SK-N-SH treated with all-trans-retinoic acid at 6 μM for 48 hours (cell line): ENCODE measurements around the gene PRR12.

Source experiments
- ATAC-seq: fragments of 200-7000 bp; cut with Tn5 transposase; 3 replicates; pipeline ENCODE4 v1.9.1; 2020; ENCODE audit warnings: mild to moderate bottlenecking, moderate library complexity
- BACH2 ChIP-seq: fragments of 250-450 bp; sonication (Bioruptor Pico); IDR thresholded peaks from 2 replicates; pipeline ENCODE4 v1.9.0; 2021; ENCODE audit warnings: mild to moderate bottlenecking, borderline replicate concordance
- CSDC2 ChIP-seq: fragments of 250-450 bp; sonication (Bioruptor Pico); IDR thresholded peaks from 2 replicates; pipeline ENCODE4 v1.5.0; 2020; ENCODE audit warnings: mild to moderate bottlenecking, moderate library complexity
- ESRRG ChIP-seq: fragments of 250-450 bp; sonication (Bioruptor Pico); IDR thresholded peaks from 2 replicates; pipeline ENCODE4 v1.6.1; 2021; ENCODE audit warnings: mild to moderate bottlenecking
- GLIS3 ChIP-seq: fragments of 250-450 bp; sonication (Bioruptor Pico); IDR thresholded peaks from 2 replicates; pipeline ENCODE4 v1.5.0; 2020; ENCODE audit warnings: mild to moderate bottlenecking, moderate library complexity
- ISL1 ChIP-seq: fragments of 250-450 bp; sonication (Bioruptor Pico); IDR thresholded peaks from 2 replicates; pipeline ENCODE4 v2.1.2; 2022; ENCODE audit warnings: mild to moderate bottlenecking, moderate library complexity
- PPARA ChIP-seq: fragments of 250-450 bp; sonication (Bioruptor Pico); IDR thresholded peaks from 2 replicates; pipeline ENCODE4 v1.5.0; 2020; ENCODE audit warnings: mild to moderate bottlenecking, borderline replicate concordance
- RARB ChIP-seq: fragments of 250-450 bp; sonication (Bioruptor Pico); IDR thresholded peaks from 2 replicates; pipeline ENCODE4 v1.8.0; 2021; ENCODE audit warnings: mild to moderate bottlenecking, moderate library complexity
- SNAI2 ChIP-seq: fragments of 250-450 bp; sonication (Bioruptor Pico); IDR thresholded peaks from 2 replicates; pipeline ENCODE4 v1.5.0; 2020; ENCODE audit warnings: mild to moderate bottlenecking, moderate library complexity
- TCF4 ChIP-seq: fragments of 250-450 bp; sonication (Bioruptor Pico); IDR thresholded peaks from 2 replicates; pipeline ENCODE4 v1.8.0; 2021; ENCODE audit warnings: mild to moderate bottlenecking, moderate library complexity, borderline replicate concordance
- TOX ChIP-seq: fragments of 250-450 bp; sonication (Bioruptor Pico); IDR thresholded peaks from 2 replicates; pipeline ENCODE4 v1.8.0; 2021; ENCODE audit warnings: mild to moderate bottlenecking, moderate library complexity, borderline replicate concordance
- ZC3H10 ChIP-seq: fragments of 250-450 bp; sonication (Bioruptor Pico); IDR thresholded peaks from 2 replicates; pipeline ENCODE4 v1.5.1; 2021; ENCODE audit warnings: mild to moderate bottlenecking, moderate library complexity
- ZFP3 ChIP-seq: fragments of 250-450 bp; sonication (Bioruptor Pico); IDR thresholded peaks from 2 replicates; pipeline ENCODE4 v1.5.0; 2020; ENCODE audit warnings: mild to moderate bottlenecking, moderate library complexity
- ZFP30 ChIP-seq: fragments of 450-650 bp; formaldehyde crosslinking; IDR thresholded peaks from 2 replicates; pipeline ENCODE4 v1.5.0; 2022; ENCODE audit warnings: mild to moderate bottlenecking, moderate library complexity
- ZNF565 ChIP-seq: fragments of 450-650 bp; formaldehyde crosslinking; conservative IDR thresholded peaks from 2 replicates; pipeline ENCODE4 v1.5.0; 2020; ENCODE audit warnings: low read depth, mild to moderate bottlenecking, moderate library complexity
- ZNF70 ChIP-seq: fragments of 450-650 bp; formaldehyde crosslinking; IDR thresholded peaks from 2 replicates; pipeline ENCODE4 v1.5.0; 2020; ENCODE audit warnings: mild to moderate bottlenecking, moderate library complexity
- ZNF8 ChIP-seq: fragments of 450-650 bp; formaldehyde crosslinking; IDR thresholded peaks from 2 replicates; pipeline ENCODE4 v1.5.0; 2020; ENCODE audit warnings: mild to moderate bottlenecking, moderate library complexity
- TF ChIP-seq, protein P1 (sequence below): fragments of 250-450 bp; sonication (Bioruptor Pico); IDR thresholded peaks from 2 replicates; pipeline ENCODE4 v1.8.0; 2021; ENCODE audit warnings: low read depth, mild to moderate bottlenecking, moderate library complexity, borderline replicate concordance
- TF ChIP-seq, protein P2 (sequence below): fragments of 250-450 bp; sonication (Bioruptor Pico); IDR thresholded peaks from 2 replicates; pipeline ENCODE4 v1.8.0; 2020; ENCODE audit warnings: mild to moderate bottlenecking, moderate library complexity, borderline replicate concordance
- TF ChIP-seq, protein P3 (sequence below): fragments of 250-450 bp; sonication (Bioruptor Pico); IDR thresholded peaks from 2 replicates; pipeline ENCODE4 v1.5.1; 2021; ENCODE audit warnings: mild to moderate bottlenecking, moderate library complexity
- TF ChIP-seq, protein P4 (sequence below): fragments of 250-450 bp; sonication (Bioruptor Pico); IDR thresholded peaks from 2 replicates; pipeline ENCODE4 v1.5.1; 2020; ENCODE audit warnings: low read depth, mild to moderate bottlenecking, moderate library complexity
- TF ChIP-seq, protein P5 (sequence below): fragments of 250-450 bp; sonication (Bioruptor Pico); IDR thresholded peaks from 2 replicates; pipeline ENCODE4 v1.5.0; 2020; ENCODE audit warnings: mild to moderate bottlenecking, moderate library complexity

The PRR12 gene

DNA sequence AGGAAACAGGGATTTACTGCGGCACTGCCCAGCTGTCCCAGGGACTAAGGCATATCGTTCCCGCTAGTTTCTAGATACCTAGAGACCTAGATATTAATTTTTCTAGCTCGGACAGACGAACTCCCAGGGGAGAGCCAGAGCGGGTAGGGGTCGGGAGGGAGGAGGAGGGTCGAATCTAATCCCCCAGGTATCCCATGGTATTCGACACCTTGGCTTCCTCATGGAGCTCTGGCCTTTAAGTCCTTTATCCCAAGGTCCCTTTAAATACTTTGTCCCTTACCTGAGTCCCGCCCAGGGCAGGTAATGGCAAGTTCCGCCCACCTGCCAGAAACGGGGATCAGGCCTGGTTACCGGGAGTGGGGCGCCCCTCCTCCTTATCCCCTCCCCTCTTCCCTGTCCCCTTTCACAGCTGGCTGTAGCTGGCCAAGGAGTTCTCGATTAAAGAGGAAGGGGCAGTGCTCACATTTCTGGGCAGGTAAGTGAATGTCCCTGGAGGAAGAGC lies 9.9 kb upstream of the PRR12 start, which contains the start of gene PRRG2:
Gene PRRG2 (plus strand): TSS at position 310 of the 502 bp plus-strand sequence. CDS start 1,904 bp downstream, outside the sequence.
- ATAC-seq: no peak
- TF ChIP-seq PPARA (CRISPR knock-in tag) (no peak), TCF4 (CRISPR knock-in tag) (no peak), ZNF8 (CRISPR knock-in tag) (no peak), CSDC2 (CRISPR knock-in tag) (no peak), ZNF70 (CRISPR knock-in tag) (no peak), SNAI2 (CRISPR knock-in tag) (no peak)
- TF ChIP-seq, protein P1, sequence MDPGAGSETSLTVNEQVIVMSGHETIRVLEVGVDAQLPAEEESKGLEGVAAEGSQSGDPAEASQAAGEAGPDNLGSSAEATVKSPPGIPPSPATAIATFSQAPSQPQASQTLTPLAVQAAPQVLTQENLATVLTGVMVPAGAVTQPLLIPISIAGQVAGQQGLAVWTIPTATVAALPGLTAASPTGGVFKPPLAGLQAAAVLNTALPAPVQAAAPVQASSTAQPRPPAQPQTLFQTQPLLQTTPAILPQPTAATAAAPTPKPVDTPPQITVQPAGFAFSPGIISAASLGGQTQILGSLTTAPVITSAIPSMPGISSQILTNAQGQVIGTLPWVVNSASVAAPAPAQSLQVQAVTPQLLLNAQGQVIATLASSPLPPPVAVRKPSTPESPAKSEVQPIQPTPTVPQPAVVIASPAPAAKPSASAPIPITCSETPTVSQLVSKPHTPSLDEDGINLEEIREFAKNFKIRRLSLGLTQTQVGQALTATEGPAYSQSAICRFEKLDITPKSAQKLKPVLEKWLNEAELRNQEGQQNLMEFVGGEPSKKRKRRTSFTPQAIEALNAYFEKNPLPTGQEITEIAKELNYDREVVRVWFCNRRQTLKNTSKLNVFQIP (CRISPR knock-in tag): no peak

DNA sequence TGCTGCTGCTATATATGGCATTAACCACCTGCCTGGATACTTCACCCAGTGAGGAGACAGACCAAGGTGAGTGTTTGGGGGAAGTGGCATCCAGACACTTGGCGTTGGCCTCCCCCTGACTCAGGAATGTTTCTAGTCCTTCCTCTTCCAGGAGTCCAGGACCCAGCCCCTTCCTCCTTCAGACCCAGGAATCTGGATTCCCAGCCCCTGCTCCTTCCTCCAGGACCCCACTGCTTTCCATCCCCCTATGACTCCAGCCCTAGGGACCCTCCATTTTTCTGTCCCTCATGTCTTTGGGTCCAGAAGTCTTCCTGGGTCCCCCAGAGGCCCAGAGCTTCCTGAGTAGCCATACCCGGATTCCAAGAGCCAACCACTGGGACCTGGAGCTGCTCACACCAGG lies 7.7 kb upstream of the PRR12 start:
- no peak for ATAC-seq
- TF ChIP-seq PPARA (CRISPR knock-in tag): no peak
- TF ChIP-seq ESRRG (CRISPR knock-in tag): no peak
- TF ChIP-seq ZC3H10 (CRISPR knock-in tag): no peak
- TF ChIP-seq, protein P2, sequence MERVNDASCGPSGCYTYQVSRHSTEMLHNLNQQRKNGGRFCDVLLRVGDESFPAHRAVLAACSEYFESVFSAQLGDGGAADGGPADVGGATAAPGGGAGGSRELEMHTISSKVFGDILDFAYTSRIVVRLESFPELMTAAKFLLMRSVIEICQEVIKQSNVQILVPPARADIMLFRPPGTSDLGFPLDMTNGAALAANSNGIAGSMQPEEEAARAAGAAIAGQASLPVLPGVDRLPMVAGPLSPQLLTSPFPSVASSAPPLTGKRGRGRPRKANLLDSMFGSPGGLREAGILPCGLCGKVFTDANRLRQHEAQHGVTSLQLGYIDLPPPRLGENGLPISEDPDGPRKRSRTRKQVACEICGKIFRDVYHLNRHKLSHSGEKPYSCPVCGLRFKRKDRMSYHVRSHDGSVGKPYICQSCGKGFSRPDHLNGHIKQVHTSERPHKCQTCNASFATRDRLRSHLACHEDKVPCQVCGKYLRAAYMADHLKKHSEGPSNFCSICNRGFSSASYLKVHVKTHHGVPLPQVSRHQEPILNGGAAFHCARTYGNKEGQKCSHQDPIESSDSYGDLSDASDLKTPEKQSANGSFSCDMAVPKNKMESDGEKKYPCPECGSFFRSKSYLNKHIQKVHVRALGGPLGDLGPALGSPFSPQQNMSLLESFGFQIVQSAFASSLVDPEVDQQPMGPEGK: no peak
- no peak for TF ChIP-seq TCF4 (CRISPR knock-in tag)
- TF ChIP-seq ZFP3: no peak
- no peak for TF ChIP-seq RARB (CRISPR knock-in tag)
- no peak for TF ChIP-seq ZNF565 (CRISPR knock-in tag)

DNA sequence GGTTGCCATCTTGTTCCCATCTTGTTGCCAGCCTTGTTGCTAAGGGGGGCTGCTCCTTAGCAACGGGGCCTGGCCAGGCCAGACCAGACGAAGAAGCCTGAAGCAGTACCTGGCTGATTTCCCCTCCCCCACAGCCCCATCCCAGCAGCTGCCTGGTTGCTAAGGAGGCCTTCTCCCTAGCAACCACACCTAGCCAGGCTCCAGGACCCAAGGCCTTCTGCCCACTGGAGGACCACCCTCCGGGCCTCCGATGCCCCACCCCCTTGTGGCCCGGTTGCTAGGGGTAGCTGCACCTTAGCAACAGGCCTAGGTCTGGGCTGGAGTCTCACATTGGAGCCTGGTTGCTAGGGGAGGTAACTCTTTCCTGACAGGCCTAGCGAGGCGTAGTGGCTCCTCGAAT lies 6.0 kb upstream of the PRR12 start:
- TF ChIP-seq ZNF8 (CRISPR knock-in tag): no peak
- TF ChIP-seq ISL1: no peak
- no peak for TF ChIP-seq ZFP30 (CRISPR knock-in tag)
- no peak for TF ChIP-seq RARB (CRISPR knock-in tag)
- TF ChIP-seq PPARA (CRISPR knock-in tag): no peak
- no peak for TF ChIP-seq ZC3H10 (CRISPR knock-in tag)
- TF ChIP-seq, protein P3, sequence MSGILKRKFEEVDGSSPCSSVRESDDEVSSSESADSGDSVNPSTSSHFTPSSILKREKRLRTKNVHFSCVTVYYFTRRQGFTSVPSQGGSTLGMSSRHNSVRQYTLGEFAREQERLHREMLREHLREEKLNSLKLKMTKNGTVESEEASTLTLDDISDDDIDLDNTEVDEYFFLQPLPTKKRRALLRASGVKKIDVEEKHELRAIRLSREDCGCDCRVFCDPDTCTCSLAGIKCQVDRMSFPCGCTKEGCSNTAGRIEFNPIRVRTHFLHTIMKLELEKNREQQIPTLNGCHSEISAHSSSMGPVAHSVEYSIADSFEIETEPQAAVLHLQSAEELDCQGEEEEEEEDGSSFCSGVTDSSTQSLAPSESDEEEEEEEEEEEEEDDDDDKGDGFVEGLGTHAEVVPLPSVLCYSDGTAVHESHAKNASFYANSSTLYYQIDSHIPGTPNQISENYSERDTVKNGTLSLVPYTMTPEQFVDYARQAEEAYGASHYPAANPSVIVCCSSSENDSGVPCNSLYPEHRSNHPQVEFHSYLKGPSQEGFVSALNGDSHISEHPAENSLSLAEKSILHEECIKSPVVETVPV (CRISPR knock-in tag): no peak
- TF ChIP-seq, protein P4, sequence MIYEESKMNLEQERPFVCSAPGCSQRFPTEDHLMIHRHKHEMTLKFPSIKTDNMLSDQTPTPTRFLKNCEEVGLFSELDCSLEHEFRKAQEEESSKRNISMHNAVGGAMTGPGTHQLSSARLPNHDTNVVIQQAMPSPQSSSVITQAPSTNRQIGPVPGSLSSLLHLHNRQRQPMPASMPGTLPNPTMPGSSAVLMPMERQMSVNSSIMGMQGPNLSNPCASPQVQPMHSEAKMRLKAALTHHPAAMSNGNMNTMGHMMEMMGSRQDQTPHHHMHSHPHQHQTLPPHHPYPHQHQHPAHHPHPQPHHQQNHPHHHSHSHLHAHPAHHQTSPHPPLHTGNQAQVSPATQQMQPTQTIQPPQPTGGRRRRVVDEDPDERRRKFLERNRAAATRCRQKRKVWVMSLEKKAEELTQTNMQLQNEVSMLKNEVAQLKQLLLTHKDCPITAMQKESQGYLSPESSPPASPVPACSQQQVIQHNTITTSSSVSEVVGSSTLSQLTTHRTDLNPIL (CRISPR knock-in tag): no peak
- TF ChIP-seq, protein P5, sequence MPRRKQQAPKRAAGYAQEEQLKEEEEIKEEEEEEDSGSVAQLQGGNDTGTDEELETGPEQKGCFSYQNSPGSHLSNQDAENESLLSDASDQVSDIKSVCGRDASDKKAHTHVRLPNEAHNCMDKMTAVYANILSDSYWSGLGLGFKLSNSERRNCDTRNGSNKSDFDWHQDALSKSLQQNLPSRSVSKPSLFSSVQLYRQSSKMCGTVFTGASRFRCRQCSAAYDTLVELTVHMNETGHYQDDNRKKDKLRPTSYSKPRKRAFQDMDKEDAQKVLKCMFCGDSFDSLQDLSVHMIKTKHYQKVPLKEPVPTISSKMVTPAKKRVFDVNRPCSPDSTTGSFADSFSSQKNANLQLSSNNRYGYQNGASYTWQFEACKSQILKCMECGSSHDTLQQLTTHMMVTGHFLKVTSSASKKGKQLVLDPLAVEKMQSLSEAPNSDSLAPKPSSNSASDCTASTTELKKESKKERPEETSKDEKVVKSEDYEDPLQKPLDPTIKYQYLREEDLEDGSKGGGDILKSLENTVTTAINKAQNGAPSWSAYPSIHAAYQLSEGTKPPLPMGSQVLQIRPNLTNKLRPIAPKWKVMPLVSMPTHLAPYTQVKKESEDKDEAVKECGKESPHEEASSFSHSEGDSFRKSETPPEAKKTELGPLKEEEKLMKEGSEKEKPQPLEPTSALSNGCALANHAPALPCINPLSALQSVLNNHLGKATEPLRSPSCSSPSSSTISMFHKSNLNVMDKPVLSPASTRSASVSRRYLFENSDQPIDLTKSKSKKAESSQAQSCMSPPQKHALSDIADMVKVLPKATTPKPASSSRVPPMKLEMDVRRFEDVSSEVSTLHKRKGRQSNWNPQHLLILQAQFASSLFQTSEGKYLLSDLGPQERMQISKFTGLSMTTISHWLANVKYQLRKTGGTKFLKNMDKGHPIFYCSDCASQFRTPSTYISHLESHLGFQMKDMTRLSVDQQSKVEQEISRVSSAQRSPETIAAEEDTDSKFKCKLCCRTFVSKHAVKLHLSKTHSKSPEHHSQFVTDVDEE (CRISPR knock-in tag): no peak
- TF ChIP-seq, protein P2: no peak
- TF ChIP-seq TOX (CRISPR knock-in tag): no peak
- no peak for TF ChIP-seq ZFP3
- TF ChIP-seq SNAI2 (CRISPR knock-in tag): no peak
- no peak for TF ChIP-seq BACH2 (CRISPR knock-in tag)
- no peak for TF ChIP-seq TCF4 (CRISPR knock-in tag)
- TF ChIP-seq ZNF565 (CRISPR knock-in tag): no peak
- TF ChIP-seq ZNF70 (CRISPR knock-in tag): no peak
- no peak for TF ChIP-seq GLIS3 (CRISPR knock-in tag)
- TF ChIP-seq, protein P1 (CRISPR knock-in tag): no peak
- ATAC-seq: no peak
